Measurements from ENCODE around the gene SMIM8. TPM values are rescaled to one million over a fixed set of nuclear protein-coding genes. Genes with fewer than 3 reads are reported as not detected.

Gene SMIM8
- total RNA-seq, 2 experiments from 2014 or later, result 5.4 TPM

DNA sequence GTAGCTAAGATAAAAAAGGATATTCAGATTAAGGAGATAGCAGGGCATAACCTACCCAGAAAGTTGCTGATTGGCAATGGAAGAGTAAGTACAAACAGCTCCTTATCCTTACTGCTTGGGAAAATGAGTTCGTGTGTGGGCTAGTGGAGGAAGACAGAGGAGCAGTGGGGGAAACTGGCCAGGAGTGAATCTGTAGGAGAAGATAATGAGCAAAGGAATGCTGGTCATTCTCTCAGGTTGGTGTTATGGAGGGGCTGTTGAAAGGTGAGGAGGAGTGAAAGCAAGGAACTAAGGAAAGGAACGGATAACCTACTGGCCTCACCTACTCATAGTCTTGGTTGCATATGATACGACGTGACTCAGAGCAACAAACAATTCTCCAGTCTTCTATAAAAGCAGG is 14.0 kb downstream of the SMIM8 start:
- peaks cover 36% of the 10 kb centered on the region for H3K36me3 Mint-ChIP-seq (ENCODE audit: low read depth)
- H3K27me3 Mint-ChIP-seq, result no peaks in the 10 kb centered on the region
- H3K4me1 ChIP-seq (ENCODE audit: insufficient read depth, low read length), result peaks cover 8% of the 10 kb centered on the region
- no peak overlapping the region for H3K27ac Mint-ChIP-seq
- CTCF ChIA-PET, result no interaction called here
- no peak overlapping the region for H3K4me3 ChIP-seq (ENCODE audit: low read length)
- peaks cover 23% of the 10 kb centered on the region for H3K4me1 Mint-ChIP-seq (ENCODE audit: low read depth)
- H3K4me3 Mint-ChIP-seq, result no peak overlapping the region
- H3K27ac ChIP-seq (ENCODE audit: low read depth in 1 of 2, low read length in 2 of 2), result no peak overlapping the region
- TF ChIP-seq, protein P1, sequence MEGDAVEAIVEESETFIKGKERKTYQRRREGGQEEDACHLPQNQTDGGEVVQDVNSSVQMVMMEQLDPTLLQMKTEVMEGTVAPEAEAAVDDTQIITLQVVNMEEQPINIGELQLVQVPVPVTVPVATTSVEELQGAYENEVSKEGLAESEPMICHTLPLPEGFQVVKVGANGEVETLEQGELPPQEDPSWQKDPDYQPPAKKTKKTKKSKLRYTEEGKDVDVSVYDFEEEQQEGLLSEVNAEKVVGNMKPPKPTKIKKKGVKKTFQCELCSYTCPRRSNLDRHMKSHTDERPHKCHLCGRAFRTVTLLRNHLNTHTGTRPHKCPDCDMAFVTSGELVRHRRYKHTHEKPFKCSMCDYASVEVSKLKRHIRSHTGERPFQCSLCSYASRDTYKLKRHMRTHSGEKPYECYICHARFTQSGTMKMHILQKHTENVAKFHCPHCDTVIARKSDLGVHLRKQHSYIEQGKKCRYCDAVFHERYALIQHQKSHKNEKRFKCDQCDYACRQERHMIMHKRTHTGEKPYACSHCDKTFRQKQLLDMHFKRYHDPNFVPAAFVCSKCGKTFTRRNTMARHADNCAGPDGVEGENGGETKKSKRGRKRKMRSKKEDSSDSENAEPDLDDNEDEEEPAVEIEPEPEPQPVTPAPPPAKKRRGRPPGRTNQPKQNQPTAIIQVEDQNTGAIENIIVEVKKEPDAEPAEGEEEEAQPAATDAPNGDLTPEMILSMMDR (IDR thresholded peaks at IDR 0.05), result no peak
- no peaks in the 10 kb centered on the region for H3K27me3 ChIP-seq (ENCODE audit: control insufficient read depth in 1 of 2, insufficient read depth in 2 of 2, low read length in 2 of 2)
- DNase-seq (no peak), ATAC-seq (ENCODE audit: poor library complexity) (no peak)
- H3K9me3 Mint-ChIP-seq, result no peaks in the 10 kb centered on the region
- POLR2A ChIA-PET, result no interaction called here
- peaks cover 0 to 6% of the 10 kb centered on the region in 2 experiments for H3K9me3 ChIP-seq (ENCODE audit: control insufficient read depth in 1 of 2, insufficient read depth in 1 of 2, low read length in 2 of 2)
- intact Hi-C loops (cut with DNase I, micrococcal nuclease), result no loop called here
- H3K36me3 ChIP-seq (ENCODE audit: insufficient read depth, low read length), result no peaks in the 10 kb centered on the region

DNA sequence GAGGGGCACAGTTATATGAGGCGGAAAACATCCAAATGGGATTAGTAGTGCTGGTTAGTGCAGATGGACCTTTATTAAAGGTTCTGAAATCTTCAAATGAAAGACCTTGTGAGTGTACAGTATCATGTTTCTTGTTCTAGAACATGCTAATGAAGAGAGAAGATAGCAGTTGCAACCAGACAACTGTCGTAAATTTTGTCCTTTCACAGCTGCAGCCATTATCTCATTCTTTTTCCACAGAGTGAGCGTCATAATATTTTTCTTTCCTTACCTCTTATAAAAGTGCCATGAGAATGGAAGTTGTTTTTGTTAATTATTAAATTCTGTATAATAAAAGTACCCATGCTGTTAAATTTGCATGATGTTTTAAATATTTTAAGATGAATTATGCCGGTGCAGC is 17.8 kb downstream of the SMIM8 start:
- H3K36me3 ChIP-seq (ENCODE audit: insufficient read depth, low read length), result peaks cover 7% of the 10 kb centered on the region
- Mint-ChIP-seq H3K4me1 (ENCODE audit: low read depth) (peaks cover 8% of the 10 kb centered on the region), H3K36me3 (ENCODE audit: low read depth) (peaks cover 26% of the 10 kb centered on the region), H3K27ac (no peak overlapping the region), H3K4me3 (no peak overlapping the region), H3K27me3 (no peaks in the 10 kb centered on the region), H3K9me3 (no peaks in the 10 kb centered on the region)
- H3K27me3 ChIP-seq (ENCODE audit: control insufficient read depth in 1 of 2, insufficient read depth in 2 of 2, low read length in 2 of 2), result no peaks in the 10 kb centered on the region
- ChIA-PET CTCF (interaction anchor here (1.0 kb wide), 1 partner anchor 31 kb away, joined by 3 read pairs; no protein-coding TSS in a partner anchor), POLR2A (no interaction called here)
- H3K4me1 ChIP-seq (ENCODE audit: insufficient read depth, low read length), result no peaks in the 10 kb centered on the region
- no peaks in the 10 kb centered on the region for H3K9me3 ChIP-seq (ENCODE audit: control insufficient read depth in 1 of 2, insufficient read depth in 1 of 2, low read length in 2 of 2)
- intact Hi-C loops (cut with DNase I, micrococcal nuclease), result no loop called here
- no peak overlapping the region for H3K4me3 ChIP-seq (ENCODE audit: low read length)
- H3K27ac ChIP-seq (ENCODE audit: low read depth in 1 of 2, low read length in 2 of 2), result no peak overlapping the region
- ATAC-seq (ENCODE audit: poor library complexity) (no peak), DNase-seq (no peak)
- TF ChIP-seq, protein P1 (IDR thresholded peaks at IDR 0.05), result no peak

DNA sequence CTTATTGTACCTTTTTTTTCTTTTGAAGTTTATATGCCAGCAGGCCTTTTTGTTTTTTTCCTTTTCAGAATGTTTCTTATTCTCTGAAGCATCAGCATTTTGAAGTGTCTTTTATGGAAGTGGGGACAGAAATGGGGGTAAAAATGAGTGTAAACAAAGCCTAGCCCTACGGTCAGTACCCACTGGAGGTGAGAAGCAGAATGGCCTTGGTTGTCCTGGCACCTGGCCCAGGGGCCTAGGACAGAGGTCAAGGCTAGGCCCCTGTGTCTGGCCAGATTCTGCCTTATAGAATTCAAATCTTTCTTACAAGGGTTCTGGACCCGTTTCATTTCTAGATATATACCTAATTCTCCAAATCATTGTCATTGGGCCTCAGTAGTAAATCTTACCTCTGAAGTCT is 18.8 kb downstream of the SMIM8 start:
- H3K27ac Mint-ChIP-seq, result no peak overlapping the region
- H3K27ac ChIP-seq (ENCODE audit: low read depth in 1 of 2, low read length in 2 of 2), result no peak overlapping the region
- POLR2A ChIA-PET, result no interaction called here
- no peak overlapping the region for H3K4me3 ChIP-seq (ENCODE audit: low read length)
- TF ChIP-seq, protein P1 (IDR thresholded peaks at IDR 0.05), result no peak
- CTCF ChIA-PET, result no interaction called here
- no peaks in the 10 kb centered on the region for H3K9me3 Mint-ChIP-seq
- intact Hi-C loops (cut with DNase I, micrococcal nuclease), result no loop called here
- ATAC-seq (ENCODE audit: poor library complexity), result no peak
- DNase-seq, result no peak
- H3K9me3 ChIP-seq (ENCODE audit: control insufficient read depth in 1 of 2, insufficient read depth in 1 of 2, low read length in 2 of 2), result no peaks in the 10 kb centered on the region
- H3K4me1 ChIP-seq (ENCODE audit: insufficient read depth, low read length), result no peaks in the 10 kb centered on the region
- no peaks in the 10 kb centered on the region for H3K27me3 Mint-ChIP-seq
- H3K36me3 Mint-ChIP-seq (ENCODE audit: low read depth), result peaks cover 24% of the 10 kb centered on the region
- no peaks in the 10 kb centered on the region for H3K27me3 ChIP-seq (ENCODE audit: control insufficient read depth in 1 of 2, insufficient read depth in 2 of 2, low read length in 2 of 2)
- H3K36me3 ChIP-seq (ENCODE audit: insufficient read depth, low read length), result peaks cover 7% of the 10 kb centered on the region
- H3K4me3 Mint-ChIP-seq, result no peak overlapping the region
- peaks cover 5% of the 10 kb centered on the region for H3K4me1 Mint-ChIP-seq (ENCODE audit: low read depth)

Measured in CD4-positive, alpha-beta T cell (primary cell).